Fibroblast of skin of right biceps (primary cell): ENCODE data around the gene TMEM127.
A peak's percentile ranks its signal among the peaks of the same experiment; 100 is the strongest.

Source experiments
- DNase-seq: peaks from one replicate; pipeline ENCODE4 v3.0.0-alpha.2; 2013

TMEM127 gene

DNA sequence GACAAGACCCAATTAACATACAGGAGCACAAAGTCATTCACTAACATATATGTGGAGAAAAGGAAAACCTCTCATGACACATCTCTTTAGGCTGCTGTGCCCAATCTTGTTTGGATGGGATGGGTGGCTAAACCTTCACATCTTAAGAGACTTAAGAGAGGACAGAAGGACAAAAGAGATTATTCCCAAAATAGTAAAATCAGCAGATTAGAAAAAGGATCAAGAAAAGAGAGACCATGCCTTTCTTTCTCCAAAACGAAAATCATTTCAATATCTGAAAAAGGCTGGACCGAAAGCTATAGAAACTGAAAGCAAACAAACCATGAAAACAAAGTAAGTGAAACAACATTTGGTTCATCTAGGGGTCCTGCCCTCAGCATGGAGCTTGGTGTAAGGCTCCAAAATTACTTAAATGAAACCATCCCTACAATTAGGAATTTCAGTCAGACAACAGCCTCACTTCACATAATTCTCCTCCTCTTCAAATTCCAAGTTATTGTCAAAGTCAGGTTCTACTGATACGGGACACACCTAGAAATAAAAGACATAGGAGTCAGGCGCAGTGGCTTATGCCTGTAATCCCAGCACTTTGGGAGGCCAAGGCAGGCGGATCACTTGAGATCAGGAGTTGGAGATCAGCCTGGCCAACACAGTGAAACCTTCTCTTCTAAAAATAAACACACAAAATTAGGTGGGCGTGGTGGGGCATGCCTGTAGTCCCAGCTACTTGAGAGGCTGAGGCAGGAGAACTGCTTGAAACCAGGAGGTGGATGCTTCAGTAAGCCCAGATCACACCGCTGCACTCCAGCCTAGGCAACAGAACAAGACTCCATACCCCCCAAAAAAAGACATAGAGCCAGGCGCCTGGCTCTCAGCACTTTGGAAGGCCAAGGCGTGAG is 62.4 kb downstream of the TMEM127 start:
- DNase-seq: no peak

DNA sequence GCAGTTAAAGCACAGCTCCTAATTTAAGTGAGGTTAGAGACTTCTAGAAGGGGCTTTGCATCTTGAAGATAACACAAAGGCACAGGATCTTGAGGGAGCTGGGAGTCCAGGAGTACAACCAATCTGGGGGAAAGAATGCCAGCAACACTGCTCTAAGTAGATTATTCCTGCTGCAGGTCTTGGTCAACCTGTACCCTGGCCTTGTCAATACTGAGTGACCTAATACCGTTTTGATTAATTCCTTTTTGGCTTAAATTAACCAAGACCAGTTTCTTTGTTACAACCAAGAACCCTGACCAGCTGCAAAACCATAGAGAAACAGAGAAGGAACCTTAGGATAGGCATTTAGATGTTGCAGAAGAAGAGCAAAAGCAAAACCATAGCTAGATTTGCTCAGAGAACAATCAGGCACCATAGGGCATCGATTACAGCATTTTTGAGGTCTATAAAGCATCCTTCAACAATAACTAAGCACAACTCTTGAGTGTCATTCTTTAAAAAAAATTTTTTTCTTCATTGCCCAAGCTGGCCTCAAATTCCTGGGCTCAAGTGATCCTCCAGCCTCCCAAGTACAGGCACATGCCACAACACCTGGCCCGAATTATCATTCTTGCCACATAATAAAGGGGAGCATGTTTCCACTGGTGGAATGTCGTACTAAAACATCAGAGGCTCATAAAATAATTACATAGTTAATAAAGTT is 63.5 kb downstream of the TMEM127 start:
- peak; percentile 47 for DNase-seq

DNA sequence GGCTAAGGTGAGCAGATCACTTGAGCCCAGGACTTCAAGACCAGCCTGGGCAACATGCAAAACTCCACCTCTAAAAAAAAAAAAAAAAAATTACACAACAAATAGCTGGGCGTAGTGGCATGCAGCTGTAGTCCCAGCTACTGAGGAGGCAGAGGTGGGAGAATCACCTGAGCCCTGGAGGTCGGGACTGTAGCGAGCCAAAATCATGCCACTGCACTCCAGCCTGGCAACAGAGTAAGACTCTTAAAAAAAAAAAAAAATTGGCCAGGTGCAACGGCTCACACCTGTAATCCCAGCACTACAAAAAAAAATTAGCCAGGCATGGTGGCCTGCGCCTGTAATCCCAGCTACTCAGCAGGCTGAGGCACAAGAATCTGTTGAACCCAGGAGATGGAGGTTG is 64.5 kb downstream of the TMEM127 start:
- no peak for DNase-seq

DNA sequence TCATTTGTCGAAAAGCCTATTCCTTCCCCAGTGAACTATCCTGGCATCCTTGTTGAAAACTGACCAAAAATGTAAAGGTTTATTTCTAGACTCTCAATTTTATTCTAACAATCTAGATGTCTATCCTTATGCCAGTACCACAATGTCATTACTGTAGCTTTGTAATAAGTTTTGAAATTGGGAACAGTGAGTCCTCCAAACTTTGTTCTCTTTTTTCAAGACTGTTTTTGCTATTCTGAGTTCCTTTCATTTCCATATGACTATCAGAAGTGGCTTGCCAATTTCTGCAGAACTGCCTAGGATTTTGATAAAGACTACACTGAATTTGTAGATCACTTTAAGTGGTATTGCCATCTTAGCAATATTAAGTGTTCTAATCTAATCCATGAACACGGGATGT is 66.9 kb downstream of the TMEM127 start:
- DNase-seq: no peak
